Measurements from ENCODE around the gene TNPO2. TPM values are rescaled to one million over a fixed set of nuclear protein-coding genes. Genes with fewer than 3 reads are reported as not detected.

TNPO2 gene
- total and polyA plus RNA-seq, 7 experiments from 2014 or later: 2.0 to 78.7 (median 59.0) TPM

DNA sequence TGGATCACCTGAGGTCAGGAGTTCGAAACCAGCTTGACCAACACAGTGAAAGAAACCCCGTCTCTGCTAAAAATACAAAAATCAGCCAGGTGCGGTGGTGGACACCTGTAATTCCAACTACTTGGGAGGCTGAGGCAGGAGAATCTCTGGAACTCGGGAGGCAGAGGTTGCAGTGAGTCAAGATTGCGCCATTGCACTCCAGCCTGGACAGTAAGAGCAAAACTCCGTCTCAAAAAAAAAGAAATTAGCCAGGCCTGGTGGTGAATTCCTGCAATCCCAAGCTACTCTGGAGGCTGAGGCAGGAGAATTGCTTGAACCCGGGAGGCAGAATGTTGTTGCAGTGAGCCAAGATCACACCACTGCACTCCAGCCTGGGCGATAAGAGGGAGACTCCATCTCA lies 15.1 kb downstream of the TNPO2 start:
- ChIA-PET POLR2A (interaction anchor here (0.6 to 0.8 kb wide), 3 partner anchors 12 to 188 kb away, joined by 3 to 7 read pairs (median 4); partner anchors contain the start of gene FBXW9), CTCF (interaction anchor here (0.6 to 1.5 kb wide), 3 partner anchors 51 to 259 kb away, joined by 3 to 5 read pairs (median 4); no protein-coding TSS in a partner anchor)
- H3K4me1 Mint-ChIP-seq: no peaks in the 10 kb centered on the region
- Histone ChIP-seq H3K4me1 (ENCODE audit: control insufficient read depth in 2 of 2, insufficient read depth in 2 of 2, low read length in 2 of 2) (no peaks in the 10 kb centered on the region), H3K9me3 (ENCODE audit: control insufficient read depth in 2 of 3, low read length in 3 of 3) (no peaks in the 10 kb centered on the region), H3K27me3 (ENCODE audit: control insufficient read depth in 2 of 2, insufficient read depth in 2 of 2, low read length in 2 of 2) (no peaks in the 10 kb centered on the region), H3K36me3 (ENCODE audit: control insufficient read depth in 2 of 3, insufficient read depth in 3 of 3, low read length in 3 of 3) (peaks cover 0 to 75% (median 14%) of the 10 kb centered on the region in 3 experiments), H3K27ac (ENCODE audit: low read depth, low read length) (no peak overlapping the region), H3K4me3 (ENCODE audit: low read length) (no peak overlapping the region)
- intact Hi-C loops (cut with micrococcal nuclease): no loop called here
- no peaks in the 10 kb centered on the region for H3K9me3 Mint-ChIP-seq
- peaks cover 0 to 41% (median 4%) of the 10 kb centered on the region in 5 donors for H3K36me3 Mint-ChIP-seq
- no peaks in the 10 kb centered on the region for H3K27me3 Mint-ChIP-seq
- H3K27ac Mint-ChIP-seq: no peak overlapping the region
- DNase-seq (no peak), ATAC-seq (no peak)
- H3K4me3 Mint-ChIP-seq: no peak overlapping the region

DNA sequence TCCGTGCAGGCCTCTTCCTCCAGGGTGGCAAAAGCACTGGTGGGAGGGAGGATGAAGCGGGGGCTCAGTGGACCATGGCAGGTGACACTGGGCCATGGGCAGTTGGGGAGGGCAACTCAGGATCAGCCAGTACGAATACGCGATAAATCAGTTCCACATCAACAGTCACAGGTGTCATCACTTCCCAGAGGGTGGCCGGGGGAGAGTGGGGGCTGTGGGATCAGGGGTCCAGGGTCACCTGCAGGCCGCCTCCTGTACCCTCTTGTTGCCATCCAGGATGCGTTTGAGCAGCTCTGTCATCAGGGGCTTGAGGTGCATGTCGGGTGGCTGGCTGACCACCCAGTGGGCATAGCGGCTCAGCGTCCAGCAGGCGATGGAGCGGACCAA lies 17.4 kb downstream of the TNPO2 start:
- CTCF ChIA-PET: no interaction called here
- Mint-ChIP-seq H3K27ac (no peak overlapping the region), H3K4me1 (peaks cover 0 to 4% (median 0%) of the 10 kb centered on the region in 7 donors), H3K9me3 (no peaks in the 10 kb centered on the region), H3K36me3 (peaks cover 0 to 36% (median 4%) of the 10 kb centered on the region in 5 donors), H3K4me3 (no peak overlapping the region), H3K27me3 (no peaks in the 10 kb centered on the region)
- no peak overlapping the region for H3K4me3 ChIP-seq (ENCODE audit: low read length)
- H3K4me1 ChIP-seq (ENCODE audit: control insufficient read depth in 2 of 2, insufficient read depth in 2 of 2, low read length in 2 of 2): no peaks in the 10 kb centered on the region
- H3K27me3 ChIP-seq (ENCODE audit: control insufficient read depth in 2 of 2, insufficient read depth in 2 of 2, low read length in 2 of 2): no peaks in the 10 kb centered on the region
- H3K27ac ChIP-seq (ENCODE audit: low read depth, low read length): no peak overlapping the region
- H3K36me3 ChIP-seq (ENCODE audit: control insufficient read depth in 2 of 3, insufficient read depth in 3 of 3, low read length in 3 of 3): peaks cover 0 to 86% (median 17%) of the 10 kb centered on the region in 3 experiments
- ATAC-seq: no peak
- intact Hi-C loops (cut with micrococcal nuclease): no loop called here
- POLR2A ChIA-PET: no interaction called here
- no peak for DNase-seq
- no peaks in the 10 kb centered on the region for H3K9me3 ChIP-seq (ENCODE audit: control insufficient read depth in 2 of 3, low read length in 3 of 3)

DNA sequence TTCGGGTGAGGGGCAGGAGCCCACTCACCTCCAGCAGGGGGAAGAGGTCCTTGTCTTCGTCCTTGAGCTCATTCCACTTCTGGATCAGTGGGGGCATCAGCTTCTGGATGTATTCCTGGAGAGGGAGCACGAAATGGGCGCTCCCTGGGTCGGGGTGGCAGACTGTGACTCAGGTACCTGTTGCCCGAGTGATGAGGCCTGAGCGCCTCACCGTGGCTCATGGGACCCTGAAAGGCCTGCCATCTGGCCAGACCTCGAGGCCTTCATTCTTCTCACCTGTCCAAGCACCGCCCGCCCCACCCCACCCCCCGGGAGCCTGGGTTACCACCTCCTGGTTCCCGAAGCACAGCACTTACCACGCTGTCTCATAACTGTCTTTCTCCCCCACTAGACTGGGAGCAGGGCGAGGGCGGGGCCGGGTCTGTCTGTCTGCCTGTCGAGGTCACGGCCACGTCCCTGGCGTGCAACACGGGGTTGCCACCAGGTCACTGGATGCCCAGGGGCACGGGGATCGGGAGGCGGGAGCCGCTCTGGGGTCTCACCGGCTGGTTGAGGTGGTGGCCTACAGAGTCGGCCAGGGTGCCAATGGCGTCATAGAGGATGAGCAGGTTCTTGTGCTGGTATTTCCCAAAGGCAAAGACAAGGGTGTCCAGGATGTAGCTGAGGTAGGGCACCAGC lies 17.9 kb downstream of the TNPO2 start:
- intact Hi-C loops (cut with micrococcal nuclease): no loop called here
- Mint-ChIP-seq H3K27me3 (no peaks in the 10 kb centered on the region), H3K27ac (no peak overlapping the region), H3K4me1 (peaks cover 0 to 4% (median 0%) of the 10 kb centered on the region in 7 donors), H3K9me3 (no peaks in the 10 kb centered on the region), H3K4me3 (no peak overlapping the region), H3K36me3 (peaks cover 0 to 31% (median 4%) of the 10 kb centered on the region in 5 donors)
- Histone ChIP-seq H3K4me1 (ENCODE audit: control insufficient read depth in 2 of 2, insufficient read depth in 2 of 2, low read length in 2 of 2) (no peaks in the 10 kb centered on the region), H3K27ac (ENCODE audit: low read depth, low read length) (no peak overlapping the region), H3K4me3 (ENCODE audit: low read length) (no peak overlapping the region), H3K27me3 (ENCODE audit: control insufficient read depth in 2 of 2, insufficient read depth in 2 of 2, low read length in 2 of 2) (no peaks in the 10 kb centered on the region), H3K36me3 (ENCODE audit: control insufficient read depth in 2 of 3, insufficient read depth in 3 of 3, low read length in 3 of 3) (peaks cover 0 to 87% (median 16%) of the 10 kb centered on the region in 3 experiments), H3K9me3 (ENCODE audit: control insufficient read depth in 2 of 3, low read length in 3 of 3) (no peaks in the 10 kb centered on the region)
- POLR2A ChIA-PET: interaction anchor here (1.4 kb wide), 1 partner anchor 9 kb away, joined by 3 read pairs; the partner anchor contains the start of gene FBXW9
- no peak for DNase-seq
- CTCF ChIA-PET: no interaction called here
- ATAC-seq: no peak

DNA sequence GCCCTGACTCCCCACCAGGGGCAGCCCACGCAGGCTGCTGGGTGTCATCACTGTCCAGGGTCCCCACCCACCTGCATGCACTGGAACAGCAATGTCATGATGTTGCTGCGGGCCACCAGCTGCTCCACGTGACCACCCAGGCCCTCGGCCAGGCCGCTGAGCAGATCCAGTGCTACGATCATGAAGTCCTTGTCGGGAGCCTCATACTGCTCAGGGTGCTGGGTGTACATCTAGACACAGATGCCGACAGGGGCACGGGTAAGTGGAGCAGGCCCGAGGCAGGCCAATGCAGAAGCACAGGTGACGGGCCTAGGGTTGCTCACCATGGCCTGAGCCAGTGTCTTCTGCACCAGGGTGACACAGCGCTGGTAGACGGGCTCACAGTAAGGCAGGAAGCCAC lies 18.6 kb downstream of the TNPO2 start:
- Mint-ChIP-seq H3K9me3 (no peaks in the 10 kb centered on the region), H3K4me3 (no peak overlapping the region), H3K27me3 (no peaks in the 10 kb centered on the region), H3K4me1 (peaks cover 0 to 4% (median 0%) of the 10 kb centered on the region in 7 donors), H3K27ac (no peak overlapping the region), H3K36me3 (peaks cover 0 to 26% (median 4%) of the 10 kb centered on the region in 5 donors)
- ATAC-seq: no peak
- no peaks in the 10 kb centered on the region for H3K27me3 ChIP-seq (ENCODE audit: control insufficient read depth in 2 of 2, insufficient read depth in 2 of 2, low read length in 2 of 2)
- no peaks in the 10 kb centered on the region for H3K4me1 ChIP-seq (ENCODE audit: control insufficient read depth in 2 of 2, insufficient read depth in 2 of 2, low read length in 2 of 2)
- H3K36me3 ChIP-seq (ENCODE audit: control insufficient read depth in 2 of 3, insufficient read depth in 3 of 3, low read length in 3 of 3): peaks cover 0 to 85% (median 12%) of the 10 kb centered on the region in 3 experiments
- no peak overlapping the region for H3K4me3 ChIP-seq (ENCODE audit: low read length)
- CTCF ChIA-PET: no interaction called here
- DNase-seq: no peak
- intact Hi-C loops (cut with micrococcal nuclease): no loop called here
- H3K9me3 ChIP-seq (ENCODE audit: control insufficient read depth in 2 of 3, low read length in 3 of 3): no peaks in the 10 kb centered on the region
- POLR2A ChIA-PET: interaction anchor here (1.4 kb wide), 1 partner anchor 8 kb away, joined by 3 read pairs; the partner anchor contains the start of gene FBXW9
- no peak overlapping the region for H3K27ac ChIP-seq (ENCODE audit: low read depth, low read length)

DNA sequence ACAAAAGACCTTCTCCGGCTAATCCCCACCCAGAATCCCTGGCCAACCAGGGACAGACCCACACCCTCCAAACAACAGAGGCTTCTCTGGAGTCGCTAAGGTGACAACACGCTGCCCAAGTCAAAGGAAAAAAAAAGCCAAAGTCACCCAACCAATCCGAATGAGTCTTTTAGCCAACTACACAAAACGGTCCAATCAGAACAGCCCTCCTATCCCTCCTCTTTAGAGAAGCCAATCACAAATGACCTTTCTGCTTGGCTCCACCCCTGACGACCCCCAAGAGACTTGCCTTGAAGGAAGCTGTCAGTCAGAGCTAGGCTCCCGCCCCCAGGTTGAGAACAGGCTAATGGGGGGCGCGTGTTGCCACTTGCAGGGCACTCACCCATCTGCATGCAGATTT lies 20.7 kb downstream of the TNPO2 start:
- H3K27me3 Mint-ChIP-seq: no peaks in the 10 kb centered on the region
- no peaks in the 10 kb centered on the region for H3K9me3 Mint-ChIP-seq
- ChIA-PET CTCF (interaction anchor here (0.6 kb wide), 1 partner anchor 39 kb away, joined by 5 read pairs; no protein-coding TSS in a partner anchor), POLR2A (no interaction called here)
- peak overlapping the region in 1 of 9 donors; percentile 19 for H3K27ac Mint-ChIP-seq
- Histone ChIP-seq H3K27ac (ENCODE audit: low read depth, low read length) (no peak overlapping the region), H3K9me3 (ENCODE audit: control insufficient read depth in 2 of 3, low read length in 3 of 3) (no peaks in the 10 kb centered on the region), H3K36me3 (ENCODE audit: control insufficient read depth in 2 of 3, insufficient read depth in 3 of 3, low read length in 3 of 3) (peaks cover 0 to 73% (median 11%) of the 10 kb centered on the region in 3 experiments), H3K4me3 (ENCODE audit: low read length) (no peak overlapping the region), H3K4me1 (ENCODE audit: control insufficient read depth in 2 of 2, insufficient read depth in 2 of 2, low read length in 2 of 2) (no peaks in the 10 kb centered on the region), H3K27me3 (ENCODE audit: control insufficient read depth in 2 of 2, insufficient read depth in 2 of 2, low read length in 2 of 2) (no peaks in the 10 kb centered on the region)
- no peak for ATAC-seq
- H3K4me3 Mint-ChIP-seq: no peak overlapping the region
- peaks cover 0 to 25% (median 4%) of the 10 kb centered on the region in 5 donors for H3K36me3 Mint-ChIP-seq
- DNase-seq: no peak
- H3K4me1 Mint-ChIP-seq: peaks cover 0 to 7% (median 3%) of the 10 kb centered on the region in 7 donors
- intact Hi-C loops (cut with micrococcal nuclease): no loop called here

DNA sequence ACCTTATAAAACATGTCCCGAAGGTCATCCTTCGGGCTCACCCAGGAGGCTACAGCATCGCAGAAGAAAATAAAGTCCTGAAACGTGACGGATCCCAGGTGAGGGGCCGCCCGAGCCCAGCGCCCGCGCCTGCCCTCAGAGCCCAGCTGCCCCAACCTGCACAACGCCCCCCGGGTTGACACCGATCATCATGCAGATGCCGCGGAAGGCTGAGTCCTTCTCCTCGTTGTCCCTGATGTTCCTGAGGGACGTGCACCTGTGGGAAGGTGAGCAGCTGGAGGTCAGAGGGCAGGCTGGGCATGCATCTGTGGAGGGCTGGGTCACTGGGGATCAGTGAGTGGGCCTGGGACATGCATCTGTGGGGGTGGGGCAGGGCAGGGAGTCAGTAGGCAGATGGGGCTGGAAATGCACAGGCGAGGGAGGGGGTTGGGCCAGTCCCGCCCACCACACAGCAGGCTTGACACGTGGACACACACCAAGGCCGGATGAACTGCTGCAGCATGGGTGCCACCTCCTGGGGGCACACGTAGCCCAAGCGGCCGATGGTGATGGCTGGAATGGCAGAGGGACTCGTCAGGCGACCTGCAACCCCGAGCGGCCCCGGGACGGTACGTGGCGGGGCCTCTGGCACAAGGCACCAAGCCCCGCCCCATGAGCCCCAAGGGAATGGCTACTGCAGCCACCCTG lies 22.0 kb downstream of the TNPO2 start:
- H3K4me1 ChIP-seq (ENCODE audit: control insufficient read depth in 2 of 2, insufficient read depth in 2 of 2, low read length in 2 of 2): peaks cover 5% of the 10 kb centered on the region in 2 donors
- POLR2A ChIA-PET: interaction anchor here (0.5 kb wide), 1 partner anchor 531 kb away, joined by 3 read pairs; no protein-coding TSS in a partner anchor
- H3K4me3 ChIP-seq (ENCODE audit: low read length): no peak overlapping the region
- CTCF ChIA-PET: no interaction called here
- intact Hi-C loops (cut with micrococcal nuclease): no loop called here
- peaks cover 0 to 66% (median 11%) of the 10 kb centered on the region in 3 experiments for H3K36me3 ChIP-seq (ENCODE audit: control insufficient read depth in 2 of 3, insufficient read depth in 3 of 3, low read length in 3 of 3)
- no peak for DNase-seq
- no peak for ATAC-seq
- Mint-ChIP-seq H3K4me1 (peaks cover 0 to 11% (median 7%) of the 10 kb centered on the region in 7 donors), H3K36me3 (peaks cover 0 to 24% (median 4%) of the 10 kb centered on the region in 5 donors), H3K4me3 (no peak overlapping the region), H3K27ac (peak overlapping the region in 1 of 9 donors; percentile 56), H3K27me3 (no peaks in the 10 kb centered on the region), H3K9me3 (no peaks in the 10 kb centered on the region)
- no peaks in the 10 kb centered on the region for H3K27me3 ChIP-seq (ENCODE audit: control insufficient read depth in 2 of 2, insufficient read depth in 2 of 2, low read length in 2 of 2)
- H3K9me3 ChIP-seq (ENCODE audit: control insufficient read depth in 2 of 3, low read length in 3 of 3): no peaks in the 10 kb centered on the region
- H3K27ac ChIP-seq (ENCODE audit: low read depth, low read length): no peak overlapping the region
